H1 (cell line): ENCODE measurements around the gene AATK. TPM values are rescaled to one million over a fixed set of nuclear protein-coding genes. Genes with fewer than 3 reads are reported as not detected.

ENCODE experiments used
- CTCF ChIA-PET: fragments of 300-600 bp; sonication (Branson Sonifier 250); formaldehyde crosslinking; loops from one replicate; lab custom pipeline; 2021; ENCODE audit not compliant: partially characterized antibody; lab: Charles Lee
- POLR2A ChIA-PET: fragments of 300-600 bp; sonication (Branson Sonifier 250); formaldehyde crosslinking; loops from one replicate; lab custom pipeline; 2021; ENCODE audit warnings: inconsistent platforms; ENCODE audit not compliant: partially characterized antibody; lab: Charles Lee
- DNase-seq, 2 experiments: peaks; one replicate each; pipeline versions ENCODE4 v3.0.0 to v3.0.0-alpha.2; 2010 to 2022; ENCODE audit warnings: low spot score in 2 of 2, low read depth in 1 of 2, mixed read lengths in 1 of 2
- FAIRE-seq: peaks from 2 replicates; lab custom pipeline; 2011; peaks lifted over from hg19 to GRCh38; lab: Jason Lieb, UNC
- H2AFZ ChIP-seq: 2 replicates; pipeline ENCODE4 v1.8.1; 2012; ENCODE audit warnings: low read length, inconsistent platforms
- H2AK5ac ChIP-seq: 2 replicates; pipeline ENCODE4 v1.6.1; 2013; ENCODE audit warnings: low read depth, low read length
- H2BK120ac ChIP-seq: replicated peaks from 2 replicates; pipeline ENCODE3; 2013; ENCODE audit warnings: low read depth, low read length, inconsistent platforms
- H2BK12ac ChIP-seq: 2 replicates; pipeline ENCODE4 v1.6.1; 2013; ENCODE audit warnings: low read depth, low read length
- H2BK15ac ChIP-seq: 2 replicates; pipeline ENCODE4 v1.6.1; 2013; ENCODE audit warnings: low read length
- H2BK20ac ChIP-seq: 2 replicates; pipeline ENCODE4 v1.6.1; 2013; ENCODE audit warnings: low read length
- H2BK5ac ChIP-seq: 2 replicates; pipeline ENCODE4 v1.6.1; 2013; ENCODE audit warnings: low read depth, low read length
- H3K14ac ChIP-seq: 2 replicates; pipeline ENCODE4 v1.6.1; 2013; ENCODE audit warnings: inconsistent platforms; ENCODE audit not compliant: insufficient read length
- H3K18ac ChIP-seq: 2 replicates; pipeline ENCODE4 v1.6.1; 2013; ENCODE audit warnings: low read length; ENCODE audit errors: extremely low read depth
- H3K23ac ChIP-seq: 2 replicates; pipeline ENCODE4 v1.6.1; 2013; ENCODE audit warnings: inconsistent platforms; ENCODE audit not compliant: insufficient read length
- H3K23me2 ChIP-seq: 2 replicates; pipeline ENCODE4 v1.6.1; 2013; ENCODE audit warnings: low read depth, low read length
- H3K27ac ChIP-seq: 2 replicates; pipeline ENCODE4 v1.6.1; 2011; ENCODE audit warnings: low read depth, low read length, inconsistent platforms
- H3K27me3 ChIP-seq, 4 experiments: replicated peaks in 1 of 4; 1 replicate in 1 of 4; 2 replicates in 3 of 4; pipeline versions ENCODE4 v1.6.1 to v1.8.1; 2011 to 2013; ENCODE audit warnings: low read length in 3 of 4, mild to moderate bottlenecking in 3 of 4, inconsistent platforms in 2 of 4, mixed read lengths in 2 of 4, moderate library complexity in 1 of 4; ENCODE audit not compliant: control insufficient read depth in 3 of 4, insufficient read depth in 3 of 4; ENCODE audit errors: extremely low read depth in 1 of 4
- H3K36me3 ChIP-seq, 4 experiments: 2 replicates each; pipeline versions ENCODE4 v1.6.1 to v1.8.1; 2011 to 2013; ENCODE audit warnings: mild to moderate bottlenecking in 4 of 4, low read length in 3 of 4, moderate library complexity in 2 of 4, control low read depth in 1 of 4, inconsistent platforms in 1 of 4; ENCODE audit not compliant: insufficient read depth in 4 of 4, control insufficient read depth in 2 of 4
- H3K4ac ChIP-seq: replicated peaks from 2 replicates; pipeline ENCODE3; 2013; ENCODE audit warnings: low read length, low read depth, mixed read lengths, inconsistent platforms; ENCODE audit not compliant: insufficient read length
- H3K4me1 ChIP-seq, 4 experiments: replicated peaks in 1 of 4; 1 replicate in 1 of 4; 2 replicates in 3 of 4; pipeline versions ENCODE4 v1.6.1 to v1.8.1; 2011 to 2013; ENCODE audit warnings: low read length in 3 of 4, inconsistent platforms in 2 of 4, mixed read lengths in 1 of 4; ENCODE audit not compliant: insufficient read depth in 4 of 4, control insufficient read depth in 3 of 4
- H3K4me2 ChIP-seq, 2 experiments: 2 replicates each; pipeline versions ENCODE4 v1.6.1 to v1.8.1; 2011 to 2013; ENCODE audit warnings: low read depth in 2 of 2, low read length in 2 of 2, control low read depth in 1 of 2, inconsistent platforms in 1 of 2, mild to moderate bottlenecking in 1 of 2; ENCODE audit not compliant: insufficient read depth in 1 of 2
- H3K4me3 ChIP-seq, 4 experiments: fragments of 200-600, 300-600 bp in 1 of 4; sonication (generic), shearing (Covaris generic), sonication (Bioruptor Twin) in 1 of 4; 2 replicates each; pipeline versions ENCODE4 v1.5.1 to v1.8.1; 2011 to 2016; ENCODE audit warnings: low read length in 4 of 4, low read depth in 3 of 4, control low read depth in 2 of 4, inconsistent platforms in 2 of 4, mild to moderate bottlenecking in 2 of 4, mixed read lengths in 1 of 4, moderate library complexity in 1 of 4; ENCODE audit not compliant: insufficient read depth in 2 of 4; ENCODE audit errors: extremely low read depth in 1 of 4
- H3K56ac ChIP-seq: replicated peaks from 2 replicates; pipeline ENCODE3; 2013; ENCODE audit warnings: low read depth, mild to moderate bottlenecking, mixed read lengths, low read length, inconsistent platforms; ENCODE audit not compliant: insufficient read length
- H3K79me1 ChIP-seq: 2 replicates; pipeline ENCODE4 v1.6.1; 2013; ENCODE audit warnings: low read depth, low read length, control low read depth
- H3K79me2 ChIP-seq, 2 experiments: 2 replicates each; pipeline versions ENCODE4 v1.6.1 to v1.8.1; 2012 to 2013; ENCODE audit warnings: low read length in 2 of 2, mild to moderate bottlenecking in 2 of 2, inconsistent platforms in 1 of 2; ENCODE audit not compliant: insufficient read depth in 2 of 2, control insufficient read depth in 1 of 2
- H3K9ac ChIP-seq, 4 experiments: replicated peaks in 1 of 4; 1 replicate in 1 of 4; 2 replicates in 3 of 4; pipeline versions ENCODE4 v1.6.1 to v1.8.1; 2011 to 2013; ENCODE audit warnings: low read depth in 3 of 4, low read length in 3 of 4, control low read depth in 2 of 4, mild to moderate bottlenecking in 2 of 4, moderate library complexity in 2 of 4, inconsistent platforms in 1 of 4; ENCODE audit errors: extremely low read depth in 1 of 4
- H3K9me3 ChIP-seq, 2 experiments: 2 replicates each; pipeline versions ENCODE4 v1.6.1 to v1.8.1; 2012 to 2013; ENCODE audit warnings: mild to moderate bottlenecking in 2 of 2, moderate library complexity in 2 of 2, control low read depth in 1 of 2, inconsistent platforms in 1 of 2, low read depth in 1 of 2, low read length in 1 of 2, mixed read lengths in 1 of 2; ENCODE audit not compliant: insufficient read depth in 2 of 2
- H4K20me1 ChIP-seq, 2 experiments: replicated peaks in 1 of 2; 2 replicates each; pipeline versions ENCODE3 to v1.8.1; 2011 to 2013; ENCODE audit warnings: inconsistent platforms in 2 of 2, low read length in 2 of 2, mild to moderate bottlenecking in 1 of 2; ENCODE audit not compliant: insufficient read depth in 2 of 2, control insufficient read depth in 1 of 2
- H4K5ac ChIP-seq: 2 replicates; pipeline ENCODE4 v1.6.1; 2013; ENCODE audit warnings: low read length, low read depth, mixed read lengths, inconsistent platforms; ENCODE audit not compliant: insufficient read length
- H4K8ac ChIP-seq: 2 replicates; pipeline ENCODE4 v1.8.0; 2013; ENCODE audit warnings: mild to moderate bottlenecking, moderate library complexity, low read length, inconsistent platforms; ENCODE audit not compliant: insufficient read depth; ENCODE audit errors: extremely low read depth
- H4K91ac ChIP-seq: replicated peaks from 2 replicates; pipeline ENCODE3; 2013; ENCODE audit warnings: low read length, mixed read lengths, inconsistent platforms; ENCODE audit not compliant: insufficient read length
- BCL11A ChIP-seq, 2 experiments: IDR thresholded peaks; one replicate each; pipeline ENCODE4 v1.6.1; 2011; ENCODE audit warnings: low read depth in 2 of 2, low read length in 2 of 2, mild to moderate bottlenecking in 2 of 2
- BRCA1 ChIP-seq: IDR thresholded peaks from 2 replicates; pipeline ENCODE4 v1.6.1; 2012; ENCODE audit warnings: low read depth, low read length, improper control_type of control experiment
- HDAC6 ChIP-seq: IDR thresholded peaks from one replicate; pipeline ENCODE4 v1.7.1; 2012; ENCODE audit warnings: low read depth, mild to moderate bottlenecking, inconsistent platforms, low read length, moderate library complexity
- JUND ChIP-seq: IDR thresholded peaks from 2 replicates; pipeline ENCODE4 v1.6.1; 2011; ENCODE audit warnings: mild to moderate bottlenecking, improper control_type of control experiment, low read length
- POLR2AphosphoS5 ChIP-seq: IDR thresholded peaks from 2 replicates; pipeline ENCODE4 v1.6.1; 2011; ENCODE audit warnings: low read depth, low read length
- RXRA ChIP-seq: IDR thresholded peaks from 2 replicates; pipeline ENCODE4 v1.6.1; 2011; ENCODE audit warnings: low read depth, mild to moderate bottlenecking, low read length, moderate library complexity; ENCODE audit not compliant: insufficient read depth
- SIRT6 ChIP-seq: IDR thresholded peaks from one replicate; pipeline ENCODE4 v1.7.1; 2012; ENCODE audit warnings: low read length, inconsistent platforms
- SIX5 ChIP-seq: IDR thresholded peaks from 2 replicates; pipeline ENCODE4 v1.6.1; 2011; ENCODE audit warnings: mild to moderate bottlenecking, low read depth, low read length
- SP1 ChIP-seq: IDR thresholded peaks from 2 replicates; pipeline ENCODE4 v1.6.1; 2011; ENCODE audit warnings: low read depth, low read length
- WGBS, 2 experiments: shearing (Covaris generic) in 1 of 2; methylation state at CpG; one replicate each; pipeline versions ENCODE4 v1.1.6 to v1.1.7; 2013 to 2015; ENCODE audit warnings: low lambda C conversion rate in 2 of 2, mixed read lengths in 2 of 2, inconsistent platforms in 1 of 2, low coverage in 1 of 2, missing lambda C conversion rate in 1 of 2; ENCODE audit not compliant: insufficient replicate concordance in 2 of 2, insufficient coverage in 1 of 2, insufficient read length in 1 of 2; ENCODE audit errors: extremely low coverage in 1 of 2, missing lambda C conversion rate in 1 of 2; 5-methylcytosine and 5-hydroxymethylcytosine counted together
- polyA plus RNA-seq, 7 experiments: library from polyadenylated mRNA; depleted of rRNA in 3 of 7; stranded (reverse) in 5 of 7; unstranded in 2 of 7; fragments of >200 nt in 5 of 7; fragments of 200-250 nt in 2 of 7; gene quantifications; 1 replicate in 5 of 7; 2 replicates in 1 of 7; 4 replicates in 1 of 7; pipeline versions ENCODE4 v1.2.1 to v1.2.3, GENCODE V29; 2011 to 2013; ENCODE audit warnings: missing spikeins in 2 of 7, mixed read lengths in 2 of 7
- total RNA-seq: library from RNA; stranded (reverse); fragmentation: NEBNext Ultra II Directional; extraction: Animal tissue kit (Norgen Biotek cat#: 25700); gene quantifications from 2 replicates; pipeline ENCODE4 v1.2.1, GENCODE V29; 2021

The AATK gene
- total and polyA plus RNA-seq, 2 of the 8 experiments (the other 6 are each of a cell fraction or from before 2014, with no cell fraction given), result 1.7 to 3.5 TPM

- H2BK120ac ChIP-seq, result no peak overlapping the region
- peaks cover 3% of the 10 kb centered on the region; the same call in 1 of the 2 replicates for H3K23me2 ChIP-seq
- no peak overlapping the region for H3K56ac ChIP-seq
- CTCF ChIA-PET, result interaction anchor here (0.7 to 2.9 kb wide), 8 partner anchors 10 to 327 kb away, joined by 3 to 16 read pairs (median 3); no protein-coding TSS in a partner anchor
- DNase-seq, result no peak
- H4K20me1 ChIP-seq, result peaks cover 3 to 10% of the 10 kb centered on the region in 2 experiments
- H4K5ac ChIP-seq, result no peak overlapping the region
- H3K27me3 ChIP-seq, result no peaks in the 10 kb centered on the region
- no peak overlapping the region for H2BK12ac ChIP-seq
- 86% methylated on average over 10 of the region's 10 CpGs; no CpG with 5 or more reads in 1 of the 2 experiments for WGBS, 2 experiments
- H3K4ac ChIP-seq, result no peak overlapping the region
- POLR2A ChIA-PET, result no interaction called here
- H3K36me3 ChIP-seq, result peaks cover 0 to 3% (median 0%) of the 10 kb centered on the region in 4 experiments; a peak in 2 of 8 replicates
- H2AFZ ChIP-seq, result no peak overlapping the region
- no peak overlapping the region for H2BK5ac ChIP-seq
- no peak overlapping the region for H3K27ac ChIP-seq
- H3K79me1 ChIP-seq, result peaks cover 5% of the 10 kb centered on the region; the same call in 1 of the 2 replicates
- no peaks in the 10 kb centered on the region for H3K9me3 ChIP-seq
- H3K9ac ChIP-seq, result no peak overlapping the region
- no peak overlapping the region for H4K8ac ChIP-seq
- H3K4me3 ChIP-seq, result no peak overlapping the region
- TF ChIP-seq POLR2AphosphoS5 (no peak), SIX5 (no peak), HDAC6 (no peak), SIRT6 (no peak), BRCA1 (no peak), BCL11A (IDR thresholded peaks at IDR 0.05; ENCODE audit: low read depth in 2 of 2, low read length in 2 of 2) (no peak), RXRA (no peak), SP1 (no peak), JUND (no peak)
- H4K91ac ChIP-seq, result no peak overlapping the region
- no peak overlapping the region for H3K18ac ChIP-seq
- H3K4me1 ChIP-seq, result no peaks in the 10 kb centered on the region; a peak in 1 of 7 replicates
- H3K79me2 ChIP-seq, result no peaks in the 10 kb centered on the region; a peak in 2 of 4 replicates
- no peak for FAIRE-seq
- H2BK20ac ChIP-seq, result no peak overlapping the region
- H3K14ac ChIP-seq, result no peak overlapping the region
- no peak overlapping the region for H2AK5ac ChIP-seq
- no peak overlapping the region for H3K23ac ChIP-seq
- no peak overlapping the region for H2BK15ac ChIP-seq
- no peak overlapping the region for H3K4me2 ChIP-seq
These were observed 44.4 kb upstream of the AATK start for GRCh38 chr17:81210466-81210865.
